ENCODE measurements around the gene MYL12B.
A peak's percentile ranks its signal among the peaks of the same experiment; 100 is the strongest.

The MYL12B gene

GRCh38 chr18:3234457-3234856 is 27.5 kb upstream of the MYL12B start:
- TF ChIP-seq CTCF (conservative IDR thresholded peaks at IDR 0.05; ENCODE audit: low read depth) = no peak
- ChIA-PET POLR2A (ENCODE audit: low non-redundant PET) (no interaction called here), CTCF (interaction anchor here (0.6 to 1.8 kb wide), 3 partner anchors 11 to 286 kb away, joined by 3 to 6 read pairs (median 3); no protein-coding TSS in a partner anchor)
- no peak overlapping the region for H3K27ac ChIP-seq
- no peak for DNase-seq (ENCODE audit: low spot score)

- ChIA-PET CTCF (no interaction called here), POLR2A (ENCODE audit: low non-redundant PET) (no interaction called here)
- H3K27ac ChIP-seq = no peak overlapping the region
- TF ChIP-seq CTCF (conservative IDR thresholded peaks at IDR 0.05; ENCODE audit: low read depth) = no peak
- no peak for DNase-seq (ENCODE audit: low spot score)
Observed at GRCh38 chr18:3235846-3236245, 26.1 kb upstream of the MYL12B start.

- CTCF ChIA-PET = interaction anchor here (0.6 kb wide), 1 partner anchor 312 kb away, joined by 4 read pairs; no protein-coding TSS in a partner anchor
- POLR2A ChIA-PET (ENCODE audit: low non-redundant PET) = no interaction called here
- TF ChIP-seq CTCF (conservative IDR thresholded peaks at IDR 0.05; ENCODE audit: low read depth) = no peak
- no peak for DNase-seq (ENCODE audit: low spot score)
- no peak overlapping the region for H3K27ac ChIP-seq
Observed at GRCh38 chr18:3236470-3236869, 25.5 kb upstream of the MYL12B start.

- POLR2A ChIA-PET (ENCODE audit: low non-redundant PET) = interaction anchor here (0.8 kb wide), 1 partner anchor 8 kb away, joined by 3 read pairs; the partner anchor contains the start of gene MYL12A
Observed at GRCh38 chr18:3238742-3239141, 23.2 kb upstream of the MYL12B start.

GRCh38 chr18:3245185-3245564 is 16.8 kb upstream of the MYL12B start:
- no peak for TF ChIP-seq CTCF (conservative IDR thresholded peaks at IDR 0.05; ENCODE audit: low read depth)
- no peak for DNase-seq (ENCODE audit: low spot score)
- ChIA-PET CTCF (interaction anchor here (0.7 to 1.8 kb wide), 9 partner anchors 11 to 624 kb away, joined by 3 to 14 read pairs (median 5); no protein-coding TSS in a partner anchor), POLR2A (ENCODE audit: low non-redundant PET) (no interaction called here)
- H3K27ac ChIP-seq = no peak overlapping the region

More at GRCh38 chr18:3238742-3239141, 23.2 kb upstream of the MYL12B start:
- no peak for DNase-seq (ENCODE audit: low spot score)
- H3K27ac ChIP-seq = no peak overlapping the region
- TF ChIP-seq CTCF (conservative IDR thresholded peaks at IDR 0.05; ENCODE audit: low read depth) = no peak
- CTCF ChIA-PET = no interaction called here

GRCh38 chr18:3245853-3246634 is 15.9 kb upstream of the MYL12B start:
- H3K27ac ChIP-seq = peak overlapping the region; percentile 94
- peak; percentile 74 for DNase-seq (ENCODE audit: low spot score)
- peak; percentile 93 for TF ChIP-seq CTCF (conservative IDR thresholded peaks at IDR 0.05; ENCODE audit: low read depth)
- ChIA-PET POLR2A (ENCODE audit: low non-redundant PET) (no interaction called here), CTCF (interaction anchor here (0.5 to 1.8 kb wide), 32 partner anchors 12 to 477 kb away, joined by 3 to 17 read pairs (median 3); no protein-coding TSS in a partner anchor)

All from RWPE1 (cell line).